NCI-H146 (cell line): ENCODE results near the gene KRT31.
"Not testable (repeated sequence)": the region's sequence is repeated elsewhere in the genome, so short reads cannot be mapped to it uniquely, and the experiment has no call there.

ENCODE experiments used
- DNase-seq: peaks from one replicate; lab custom pipeline; 2025; lab: John Stamatoyannopoulos, UW

Gene KRT31

DNA sequence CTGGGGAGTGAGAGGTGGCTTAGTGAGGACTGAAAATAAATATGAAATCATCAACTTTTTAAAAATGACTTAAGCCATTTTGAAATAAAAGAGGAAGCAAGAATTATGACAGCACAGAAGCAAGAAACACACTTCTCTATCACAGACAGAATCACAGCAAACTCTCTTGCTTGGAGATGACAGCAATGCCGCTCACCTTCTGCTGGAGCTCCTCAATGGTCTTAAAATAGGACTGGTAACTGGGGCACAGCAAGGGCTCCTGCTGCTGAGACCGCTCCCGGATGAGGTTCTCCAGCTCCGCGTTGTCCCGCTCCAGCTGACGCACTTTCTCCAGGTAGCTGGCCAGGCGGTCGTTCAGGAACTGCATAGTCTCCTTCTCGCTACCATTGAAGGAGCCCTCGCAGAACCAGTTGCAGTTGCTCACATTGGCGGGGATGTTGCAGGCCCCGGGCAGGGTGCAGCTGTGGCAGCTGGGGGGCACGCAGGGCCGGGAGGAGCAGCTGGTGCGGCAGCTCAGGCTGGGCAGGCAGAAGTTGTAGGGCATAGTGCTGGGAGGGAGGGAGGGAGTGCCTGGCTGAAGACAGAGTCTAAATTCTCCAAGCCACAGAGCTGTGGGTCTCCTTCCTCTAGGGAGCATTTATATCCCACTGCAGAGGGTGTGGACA is at the start of gene KRT31:
Gene KRT31 (minus strand): TSS at position 613 of the 665 bp plus-strand sequence. CDS start 69 bp downstream, at position 544.
- no peak for DNase-seq

DNA sequence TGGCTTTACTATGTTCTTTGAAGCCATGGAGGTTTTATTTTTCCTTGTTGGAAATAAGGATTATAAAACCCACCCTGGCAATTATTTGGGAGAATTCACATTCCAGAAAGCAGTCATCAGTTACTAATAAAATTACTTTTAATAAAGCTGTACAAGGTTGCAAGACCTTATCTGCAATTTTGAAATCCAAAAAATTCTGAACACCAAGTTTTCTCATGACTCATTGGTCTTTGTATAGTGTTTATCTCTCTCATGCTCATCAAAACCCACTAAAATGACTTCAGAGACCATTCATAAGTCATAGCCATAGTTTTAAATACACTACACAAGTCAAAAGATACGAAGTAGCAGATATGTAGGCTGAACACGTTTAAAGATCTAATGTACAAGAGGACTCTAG is 49.4 kb upstream of the KRT31 start:
- no peak for DNase-seq

GRCh38 chr17:41444640-41445039 is 47.2 kb upstream of the KRT31 start:
- DNase-seq = no peak

GRCh38 chr17:41444186-41444585 is 46.8 kb upstream of the KRT31 start:
- DNase-seq = no peak

- no peak for DNase-seq
These were observed 45.3 kb upstream of the KRT31 start for GRCh38 chr17:41442739-41443138.

- no peak for DNase-seq
These were observed 43.2 kb upstream of the KRT31 start, which contains the start of gene KRT38 for GRCh38 chr17:41440531-41441033. TSS of gene KRT38 (minus strand) at chr17:41440983. CDS start at chr17:41440921, 62 bp downstream.

- no peak for DNase-seq
These were observed 42.0 kb upstream of the KRT31 start for GRCh38 chr17:41439375-41439774.

DNA sequence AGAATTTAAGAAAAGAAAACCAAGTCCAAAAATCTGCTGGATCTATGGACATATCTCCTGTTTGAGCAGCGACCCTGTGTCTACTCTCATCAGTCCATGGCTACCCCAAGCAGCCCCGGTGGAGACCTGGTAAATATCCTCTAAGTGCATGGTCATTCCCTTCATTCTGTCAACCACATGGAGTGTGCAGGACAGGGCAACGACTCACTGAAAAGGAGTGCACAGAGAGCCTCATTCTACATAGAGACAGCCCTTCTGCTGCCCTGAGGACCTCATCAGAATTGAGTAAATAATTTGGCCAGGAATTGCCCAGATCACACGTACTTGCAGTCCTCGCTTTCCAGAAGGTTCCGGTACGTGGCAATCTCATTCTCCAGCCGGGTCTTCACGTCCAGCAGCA is 40.4 kb upstream of the KRT31 start:
- no peak for DNase-seq

DNA sequence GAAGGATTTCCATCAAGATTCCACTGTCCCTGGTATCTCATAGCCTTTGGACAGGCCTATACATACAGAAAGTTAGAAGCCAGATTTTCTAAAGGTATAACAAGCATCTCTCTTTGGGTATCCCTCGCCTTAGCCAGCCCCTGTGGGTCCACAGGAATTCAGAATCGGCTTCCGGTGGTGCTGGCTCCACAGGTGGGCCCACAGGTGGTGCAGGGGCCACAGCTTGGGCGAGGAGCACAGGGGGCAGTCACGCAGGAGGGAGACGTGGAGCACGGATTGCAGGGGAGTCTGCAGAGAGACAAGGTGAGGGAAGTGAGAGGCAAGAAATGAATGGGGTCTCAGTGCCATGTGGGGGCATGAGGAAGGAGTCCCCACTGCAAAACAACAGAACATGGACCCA is 39.8 kb upstream of the KRT31 start:
- DNase-seq = no peak

DNA sequence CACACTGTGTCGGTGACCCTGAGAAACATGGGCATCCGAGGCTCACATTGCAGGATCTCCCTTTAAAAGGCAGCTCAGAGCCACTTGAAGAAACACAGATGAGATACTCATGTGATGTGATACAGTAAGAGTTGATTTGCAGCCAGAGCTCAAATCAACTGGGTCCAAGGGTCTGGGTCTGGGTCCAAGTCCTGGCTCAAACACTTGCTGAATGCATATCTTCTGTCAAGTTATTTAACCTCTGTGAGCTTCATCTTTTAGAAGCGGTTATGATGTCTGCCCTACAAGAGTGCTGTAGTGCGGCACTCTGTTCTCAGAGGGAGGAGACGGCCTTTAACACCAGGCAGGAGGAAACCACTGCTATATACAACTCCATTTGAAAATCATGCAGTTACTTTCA is 37.0 kb upstream of the KRT31 start:
- DNase-seq = no peak

GRCh38 chr17:41434005-41434404 is 36.6 kb upstream of the KRT31 start:
- no peak for DNase-seq

- no peak for DNase-seq
These were observed 36.2 kb upstream of the KRT31 start for GRCh38 chr17:41433586-41433985.

DNA sequence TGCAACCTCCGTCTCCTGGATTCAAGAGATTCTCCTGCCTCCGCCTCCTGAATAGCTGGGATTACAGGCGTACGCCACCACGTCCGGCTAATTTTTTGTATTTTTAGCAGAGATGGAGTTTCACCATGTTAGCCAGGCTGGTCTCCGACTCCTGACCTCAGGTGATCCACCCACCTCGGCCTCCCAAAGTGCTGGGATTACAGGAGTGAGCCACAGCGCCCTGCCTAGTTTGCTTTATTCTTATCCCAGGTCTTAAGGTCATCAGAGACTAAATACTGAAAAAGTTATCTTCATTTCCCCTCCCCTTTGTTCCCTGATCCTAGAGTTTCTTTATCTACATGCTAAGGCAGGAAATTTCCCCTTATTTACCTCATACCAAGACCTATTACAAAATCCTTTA is 33.0 kb upstream of the KRT31 start:
- DNase-seq = not testable (repeated sequence)

- DNase-seq = no peak
These were observed 32.3 kb upstream of the KRT31 start for GRCh38 chr17:41429667-41430066.

DNA sequence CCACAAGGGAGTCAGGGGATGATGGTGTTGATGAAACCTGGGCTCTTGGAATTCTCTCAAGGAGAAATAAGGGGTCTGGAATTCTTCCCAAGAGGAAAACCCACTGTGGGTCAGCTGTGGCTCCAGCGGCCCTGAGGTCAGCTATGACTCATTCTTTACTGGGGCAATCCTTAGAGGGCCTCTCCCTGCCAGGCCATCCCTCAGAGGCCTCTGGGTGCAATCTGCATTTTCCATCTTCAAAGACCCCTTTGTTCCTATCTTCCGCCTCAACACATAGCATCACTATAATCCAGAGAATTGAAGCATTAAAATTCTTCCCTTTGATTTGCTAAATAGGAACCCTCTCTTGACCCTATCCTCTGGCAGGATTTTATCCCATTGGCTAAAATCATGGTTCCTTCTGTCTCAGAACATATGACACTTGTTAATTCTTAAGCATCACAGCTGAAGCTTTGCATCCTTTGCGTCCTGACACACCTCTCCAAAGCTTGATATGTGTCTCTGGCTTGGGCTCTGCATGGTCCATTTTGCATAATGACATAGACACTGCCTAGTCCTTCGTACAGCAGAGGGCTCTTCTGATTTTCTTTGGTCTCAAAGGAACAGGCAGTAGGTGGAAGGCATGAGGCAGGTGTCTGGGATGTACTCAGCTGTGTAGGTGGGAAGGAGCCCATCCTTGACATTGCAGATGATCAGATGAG is 31.3 kb upstream of the KRT31 start:
- DNase-seq = no peak

DNA sequence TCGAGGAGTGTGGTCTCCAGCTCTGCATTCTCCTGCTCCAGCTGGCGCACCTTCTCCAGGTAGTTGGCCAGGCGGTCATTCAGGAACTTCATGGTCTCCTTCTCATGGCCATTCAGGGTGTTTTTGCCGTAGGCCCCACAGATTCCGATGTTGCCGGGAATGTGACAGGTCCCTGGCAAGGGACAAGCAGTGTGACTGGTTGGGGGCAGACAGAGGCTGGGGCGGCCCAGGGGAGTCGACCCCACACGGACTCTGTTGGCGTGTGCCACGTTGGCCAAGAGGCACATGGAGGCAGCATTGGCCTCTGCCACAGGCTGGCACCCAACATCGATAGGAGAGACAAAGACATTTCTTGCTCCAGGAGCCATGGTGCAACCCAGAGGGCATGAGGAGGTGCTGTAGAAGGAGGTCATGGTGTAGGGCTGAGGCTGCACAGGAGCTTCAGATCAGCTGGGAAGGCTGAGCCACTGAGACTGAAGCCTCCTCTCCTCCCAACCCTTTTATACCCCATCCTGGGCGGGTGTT is 26.8 kb upstream of the KRT31 start, which contains the start of gene KRT37:
Gene KRT37 (minus strand): TSS at position 475 of the 525 bp plus-strand sequence. CDS start 62 bp downstream, at position 413.
- no peak for DNase-seq

DNA sequence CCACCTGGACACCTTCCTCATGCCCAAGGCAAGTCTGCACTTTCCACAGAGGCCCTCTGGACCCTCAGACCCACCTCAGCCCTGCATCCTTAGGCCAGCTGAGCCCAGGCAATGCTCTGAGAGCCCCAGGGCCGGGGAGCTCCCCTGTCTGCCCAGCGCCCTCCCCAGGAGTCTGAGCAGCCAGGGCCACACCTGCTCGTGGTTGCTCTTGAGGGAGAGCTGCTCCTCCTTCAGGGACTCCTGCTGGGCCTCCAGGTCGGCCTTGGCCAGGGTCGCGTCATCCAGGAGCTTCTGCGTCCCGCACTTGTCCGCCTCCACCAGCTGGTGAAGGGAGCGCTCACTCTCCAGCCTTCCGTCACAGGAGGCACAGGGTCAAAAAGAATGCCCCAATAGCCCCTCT is 25.2 kb upstream of the KRT31 start:
- not testable (repeated sequence) for DNase-seq

- DNase-seq = no peak
These were observed 24.2 kb upstream of the KRT31 start for GRCh38 chr17:41421617-41422016.

- no peak for DNase-seq
These were observed 23.7 kb upstream of the KRT31 start for GRCh38 chr17:41421116-41421515.

DNA sequence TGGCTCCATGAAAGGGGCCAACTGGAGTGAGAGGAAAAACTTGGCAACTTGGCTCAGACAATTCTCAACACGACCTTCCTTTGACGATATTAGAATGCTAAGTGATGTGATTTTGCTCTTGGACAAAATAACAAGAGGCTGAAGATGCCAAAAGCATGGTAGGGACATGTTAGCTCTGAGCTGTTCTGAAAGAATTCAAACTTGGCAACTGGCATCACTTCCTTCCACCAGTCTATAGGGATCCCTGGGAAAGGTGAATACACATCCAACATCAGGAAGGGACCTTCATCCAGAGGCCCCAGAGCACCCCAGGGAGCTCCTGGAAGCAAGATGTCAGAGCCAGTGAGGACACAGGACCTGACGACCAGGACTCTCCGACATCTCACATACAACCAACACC is 22.7 kb upstream of the KRT31 start:
- no peak for DNase-seq

- no peak for DNase-seq
These were observed 22.3 kb upstream of the KRT31 start for GRCh38 chr17:41419716-41420115.

GRCh38 chr17:41418116-41418860 is 20.9 kb upstream of the KRT31 start:
- DNase-seq = no peak
